Epithelial cell of umbilical artery (primary cell): ENCODE results near the gene RND3. TPM values are rescaled to one million over a fixed set of nuclear protein-coding genes. Genes with fewer than 3 reads are reported as not detected.

ENCODE experiments used
- total RNA-seq: library from RNA; depleted of rRNA; stranded (reverse); fragments of >200 nt; gene quantifications from 2 replicates; pipeline ENCODE4 v1.2.3, GENCODE V29; 2014

The RND3 gene
- total RNA-seq = 56.2 and 64.4 TPM in 2 replicates

GRCh38 chr2:150487537-150488429 lies at the start of gene RND3:
TSS of gene RND3 (minus strand) at chr2:150487667. CDS start at chr2:150487417, 250 bp downstream.

